GM19035 (cell line): ENCODE measurements around the gene GRIA1.

ENCODE experiments used
- ATAC-seq: cut with Tn5 transposase; IDR thresholded peaks from one replicate; pipeline ENCODE4 v1.9.1; 2021; ENCODE audit not compliant: unreplicated experiment

The GRIA1 gene

DNA sequence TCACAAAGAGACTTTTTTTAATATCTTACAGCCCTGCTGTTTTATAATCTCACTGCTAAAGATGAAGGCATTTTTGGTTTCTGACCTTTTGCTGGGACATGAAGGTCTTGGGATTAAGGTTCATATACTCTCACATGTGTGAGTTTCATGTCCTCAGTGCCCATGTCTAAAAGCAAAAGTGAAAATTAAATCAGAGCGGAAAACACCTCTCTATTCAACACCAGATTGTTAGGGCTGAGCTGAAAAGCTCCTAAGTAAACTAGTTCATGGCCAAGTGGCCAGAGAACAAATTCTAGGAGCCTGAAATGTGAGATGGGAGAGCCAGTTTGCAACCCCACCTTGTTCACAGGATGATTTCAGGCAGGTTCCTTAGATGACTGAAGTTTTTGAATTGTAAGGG is 110.9 kb downstream of the GRIA1 start:
- ATAC-seq: peak; percentile 84

DNA sequence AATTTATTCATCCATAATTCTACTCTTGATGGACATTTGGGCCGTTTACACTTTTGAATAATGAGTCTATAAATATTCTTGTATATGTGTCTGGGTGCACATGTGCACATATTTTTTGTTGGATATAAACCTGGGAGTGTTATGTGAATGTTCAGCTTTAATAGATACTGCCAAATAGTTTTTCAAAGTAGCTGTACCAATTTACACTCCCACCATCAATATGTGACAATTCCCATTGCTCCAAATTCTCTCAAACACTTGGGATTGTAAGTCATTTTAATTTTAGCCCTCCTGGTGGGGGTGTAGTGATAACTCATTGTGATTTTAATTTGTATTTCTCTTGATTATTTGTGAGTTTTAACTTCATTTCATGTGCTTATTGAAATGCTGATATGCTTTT is 114.9 kb downstream of the GRIA1 start:
- no peak for ATAC-seq

DNA sequence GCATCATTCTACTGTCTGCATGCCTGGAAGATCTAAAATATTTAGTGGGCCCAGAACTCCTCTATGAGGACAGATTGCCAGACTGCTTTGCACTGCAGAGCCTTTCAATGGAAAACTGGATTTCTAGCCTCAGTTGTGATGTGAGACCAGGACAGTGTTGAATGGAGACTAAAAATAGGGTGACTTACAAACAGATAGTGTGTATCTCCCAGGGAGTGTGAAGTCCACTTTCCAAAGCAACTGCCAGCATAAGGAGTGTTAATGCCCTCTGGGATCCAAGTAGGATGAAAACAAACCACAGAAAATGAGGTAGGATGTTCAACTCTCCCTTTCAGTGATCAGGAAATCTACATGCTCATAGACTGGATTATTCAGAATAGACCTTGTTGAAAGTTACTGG is 119.5 kb downstream of the GRIA1 start:
- no peak for ATAC-seq

DNA sequence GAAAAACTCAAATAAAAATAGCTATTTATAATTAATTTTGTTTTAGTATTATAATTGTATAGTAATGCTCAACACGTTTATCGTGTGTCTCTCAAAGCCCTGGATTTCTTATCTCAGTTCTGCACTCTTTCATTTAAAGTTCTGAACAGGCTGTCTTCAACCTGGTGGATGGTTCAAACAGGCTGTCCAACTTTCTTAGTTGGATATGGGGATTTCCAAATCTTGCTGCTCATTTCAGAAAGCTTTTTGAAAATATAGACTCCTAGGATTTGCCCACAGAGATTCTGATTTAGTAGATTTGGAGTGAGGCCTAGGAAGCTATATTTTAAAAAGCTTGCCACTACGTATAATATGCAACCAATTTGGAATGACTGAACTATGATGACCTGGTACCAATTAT is 120.3 kb downstream of the GRIA1 start:
- ATAC-seq: no peak

DNA sequence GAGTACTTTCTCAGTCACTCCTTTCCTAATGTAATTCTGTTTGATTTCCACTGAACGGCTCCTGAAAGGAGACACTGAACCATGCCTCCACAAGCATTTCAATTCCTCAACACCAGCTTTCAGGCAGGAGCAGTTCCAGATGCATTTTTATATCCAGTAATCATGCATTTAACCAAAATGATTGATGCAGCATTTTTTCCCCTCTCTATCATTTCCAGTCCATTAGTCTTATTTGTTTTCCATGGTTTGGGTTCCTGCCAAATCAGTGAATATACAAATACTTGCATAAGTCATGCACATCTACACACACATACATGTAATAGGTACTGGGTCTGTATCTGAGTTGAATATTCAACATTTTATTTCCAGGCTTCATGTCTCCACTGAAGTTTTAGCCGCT is 122.7 kb downstream of the GRIA1 start:
- ATAC-seq: no peak

DNA sequence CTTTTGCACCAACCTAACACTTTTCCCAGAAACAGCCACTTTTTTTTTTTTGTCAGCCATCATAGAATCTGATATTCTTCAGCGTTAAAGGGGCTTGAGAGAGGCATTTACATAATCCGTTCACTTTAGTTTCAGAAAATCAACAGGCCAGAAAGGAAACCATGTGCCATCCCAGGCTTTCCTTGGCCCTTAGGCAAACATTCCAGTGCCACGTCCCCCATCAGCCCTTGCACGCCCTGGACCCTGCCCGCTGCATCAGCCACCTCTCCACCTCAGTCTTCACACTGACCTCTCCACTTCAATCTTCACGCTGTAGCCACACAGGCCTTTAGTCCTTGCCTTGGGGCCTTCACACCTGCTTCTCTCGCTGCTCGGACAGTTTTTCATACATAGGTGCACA is 123.2 kb downstream of the GRIA1 start:
- no peak for ATAC-seq

DNA sequence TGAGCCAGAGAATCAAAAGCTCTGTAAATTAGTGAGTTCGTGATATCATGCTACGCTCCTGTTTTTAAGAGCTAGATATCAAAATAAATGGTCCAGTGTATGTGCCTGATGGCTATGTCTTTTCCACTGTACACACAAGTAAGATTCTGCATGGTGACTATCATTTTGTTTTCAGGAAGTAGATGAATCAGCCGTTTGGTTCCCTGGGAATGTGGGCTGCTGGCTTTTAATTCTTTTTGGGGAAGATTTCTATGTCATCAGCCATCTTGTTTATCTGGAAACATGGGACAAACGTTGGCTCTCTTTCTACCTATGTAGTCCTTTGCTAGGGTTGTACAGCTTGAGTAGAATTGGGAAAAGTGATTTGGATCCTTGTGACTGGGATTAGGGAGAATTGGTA is 126.7 kb downstream of the GRIA1 start:
- no peak for ATAC-seq

DNA sequence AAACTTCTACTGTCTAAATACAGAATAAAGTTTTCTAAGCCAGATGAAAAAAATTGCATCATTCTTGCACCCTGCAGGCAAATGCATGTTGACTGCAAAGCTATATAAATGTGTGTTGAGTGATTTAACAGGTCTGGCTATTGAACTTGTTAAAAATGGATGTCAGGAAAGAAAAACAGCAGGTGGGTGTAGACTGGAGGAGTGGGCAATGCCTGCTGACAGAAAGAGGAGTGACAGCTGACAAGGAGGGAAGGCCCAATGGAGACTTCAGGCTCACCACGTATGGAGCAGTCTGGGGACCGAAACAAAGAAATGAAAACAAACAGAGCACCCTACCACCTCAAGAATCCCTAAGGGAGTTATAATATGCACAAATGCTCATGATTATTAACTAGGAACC is 127.8 kb downstream of the GRIA1 start:
- no peak for ATAC-seq

DNA sequence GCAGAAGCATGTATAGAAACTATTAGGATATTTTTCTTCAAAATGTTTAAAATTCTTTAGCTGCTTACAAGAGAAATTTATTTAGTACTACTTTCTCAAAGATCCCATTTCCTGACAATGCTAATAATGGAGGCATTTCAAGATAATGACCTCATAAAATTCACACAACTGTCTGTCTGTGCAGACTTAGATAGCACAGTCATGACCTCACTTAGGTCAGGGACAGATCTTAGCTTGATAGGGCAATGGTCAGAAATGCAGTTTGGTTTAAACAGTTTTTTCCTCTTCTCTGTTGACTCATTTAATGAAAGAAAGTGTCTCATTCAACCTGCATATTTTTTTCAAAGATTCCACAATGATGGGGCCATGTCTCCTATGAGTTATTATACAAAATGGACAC is 128.4 kb downstream of the GRIA1 start:
- ATAC-seq: no peak

DNA sequence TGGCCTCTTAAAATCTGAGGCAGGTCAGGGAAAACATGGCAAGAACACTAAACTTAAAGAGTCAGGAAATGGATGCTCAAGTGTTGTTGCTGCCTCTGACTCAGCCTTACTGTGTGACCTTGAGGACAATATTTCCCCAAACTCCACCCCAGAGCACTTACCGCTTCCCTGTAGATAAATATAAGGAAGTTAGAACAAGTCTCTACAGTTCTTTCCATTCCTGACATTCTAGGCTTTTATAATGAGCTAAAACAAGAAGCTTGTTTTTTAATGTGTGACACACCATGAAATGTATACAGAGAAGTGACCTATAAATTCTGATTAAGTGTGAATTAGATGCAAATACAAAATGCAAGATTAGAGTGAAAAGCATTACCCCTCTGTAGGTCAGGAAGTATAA is 129.3 kb downstream of the GRIA1 start:
- ATAC-seq: no peak

DNA sequence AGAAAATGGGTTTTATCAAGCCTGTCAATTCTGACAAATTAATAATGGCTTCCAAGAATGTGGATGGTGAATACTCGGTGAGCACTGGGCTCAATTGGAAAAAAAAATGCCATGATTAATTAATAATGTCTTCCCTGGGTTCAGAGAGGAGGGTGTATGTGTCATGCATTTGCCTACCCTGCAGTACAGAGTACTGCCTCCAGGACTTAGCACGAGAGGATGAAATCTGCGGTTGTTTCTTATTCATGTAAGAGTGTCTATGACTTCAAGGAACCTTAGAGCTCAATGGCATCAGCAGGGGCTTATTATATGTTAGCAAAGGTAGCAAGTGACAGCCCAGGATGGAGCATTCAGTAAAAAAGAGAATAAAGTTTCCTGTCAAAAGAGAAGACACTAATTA is 132.7 kb downstream of the GRIA1 start:
- ATAC-seq: no peak

DNA sequence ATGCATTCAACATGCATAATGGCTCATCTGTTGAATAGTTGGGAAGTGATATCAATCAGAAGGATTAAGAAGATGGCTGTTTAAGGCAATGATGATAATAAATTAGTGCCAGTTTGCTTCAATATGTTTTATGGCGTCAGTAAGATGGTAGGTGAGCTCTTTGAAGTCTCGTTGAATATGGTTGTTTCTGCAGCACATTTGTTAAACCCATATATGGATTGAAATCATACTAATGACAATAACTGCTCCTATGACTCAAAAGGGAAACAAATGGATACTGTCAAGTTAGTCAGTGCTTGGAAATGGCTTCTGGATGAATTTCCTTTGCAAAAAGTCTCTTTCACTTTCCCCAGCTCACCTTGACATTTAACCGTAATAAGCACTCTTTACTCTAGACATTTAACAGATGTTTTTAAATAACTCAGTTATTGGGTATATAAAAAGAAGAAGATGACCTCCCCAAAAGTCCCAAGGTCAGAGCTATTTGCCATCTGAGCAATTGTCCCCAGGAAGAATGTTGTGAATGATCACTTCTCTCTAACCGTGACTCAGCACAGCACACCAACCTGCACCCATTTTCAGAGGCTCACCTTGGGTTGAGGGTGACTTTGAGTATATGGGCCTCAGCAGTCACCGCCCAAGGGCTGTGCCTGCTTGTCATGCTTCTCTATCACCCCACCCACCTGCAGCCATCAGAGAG is 133.4 kb downstream of the GRIA1 start:
- ATAC-seq: no peak

DNA sequence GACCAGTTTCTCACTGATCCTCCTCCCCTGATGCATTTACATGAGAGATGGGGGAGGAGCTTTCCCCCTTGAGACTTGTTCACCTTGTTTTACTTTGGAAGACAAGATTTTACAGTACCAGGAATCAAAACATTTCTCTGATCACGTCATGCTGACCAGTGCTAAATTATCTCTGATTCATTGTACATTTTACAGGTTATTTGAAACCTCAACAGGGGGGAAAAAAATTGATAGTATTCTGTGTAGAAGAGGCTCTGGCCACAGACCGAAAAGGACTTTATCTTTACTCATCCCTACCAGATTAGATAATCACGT is 133.9 kb downstream of the GRIA1 start:
- ATAC-seq: no peak

DNA sequence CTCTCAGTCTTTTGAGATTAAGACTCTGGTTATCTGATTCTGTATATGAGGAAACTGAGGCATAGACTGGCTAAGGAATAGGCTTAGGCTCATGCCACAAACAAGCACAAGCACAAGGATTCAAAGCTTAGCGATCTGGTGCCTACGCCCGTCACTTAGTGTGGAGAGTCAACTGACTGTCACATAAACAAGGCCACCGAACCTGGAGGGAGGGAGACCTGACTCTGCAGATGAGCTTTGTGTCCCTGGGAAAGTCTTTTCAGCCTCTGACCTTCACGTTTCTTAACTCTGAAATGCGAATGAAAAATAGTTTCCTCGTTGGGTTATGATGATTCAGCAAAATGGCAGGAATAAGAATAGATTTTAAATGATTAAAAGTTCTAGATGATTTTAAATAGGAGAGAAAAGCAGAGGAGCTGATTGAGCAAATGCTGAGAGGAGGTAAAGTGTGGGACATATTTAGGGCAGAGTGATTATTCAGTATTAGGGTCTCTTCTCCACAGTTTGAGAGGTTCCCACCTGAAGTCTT is 135.4 kb downstream of the GRIA1 start:
- ATAC-seq: no peak

DNA sequence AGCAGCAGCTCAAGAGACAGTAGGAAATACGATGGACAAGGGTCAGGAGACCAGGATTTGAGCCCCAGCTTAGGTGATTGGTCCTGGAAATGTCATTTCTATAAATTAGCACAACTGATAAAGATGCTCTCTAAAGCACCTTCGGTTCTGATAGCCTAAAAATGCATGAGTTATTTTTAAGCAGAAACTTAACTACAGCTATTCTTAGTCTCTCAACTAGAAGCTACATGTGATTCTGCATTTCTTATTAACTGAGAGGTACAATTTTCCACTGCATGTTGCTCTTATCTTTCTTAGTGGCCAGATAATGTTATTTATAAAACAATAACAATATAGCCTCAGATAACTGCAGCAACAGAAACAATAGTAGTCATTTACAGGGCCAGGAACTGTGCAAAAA is 136.4 kb downstream of the GRIA1 start:
- no peak for ATAC-seq

DNA sequence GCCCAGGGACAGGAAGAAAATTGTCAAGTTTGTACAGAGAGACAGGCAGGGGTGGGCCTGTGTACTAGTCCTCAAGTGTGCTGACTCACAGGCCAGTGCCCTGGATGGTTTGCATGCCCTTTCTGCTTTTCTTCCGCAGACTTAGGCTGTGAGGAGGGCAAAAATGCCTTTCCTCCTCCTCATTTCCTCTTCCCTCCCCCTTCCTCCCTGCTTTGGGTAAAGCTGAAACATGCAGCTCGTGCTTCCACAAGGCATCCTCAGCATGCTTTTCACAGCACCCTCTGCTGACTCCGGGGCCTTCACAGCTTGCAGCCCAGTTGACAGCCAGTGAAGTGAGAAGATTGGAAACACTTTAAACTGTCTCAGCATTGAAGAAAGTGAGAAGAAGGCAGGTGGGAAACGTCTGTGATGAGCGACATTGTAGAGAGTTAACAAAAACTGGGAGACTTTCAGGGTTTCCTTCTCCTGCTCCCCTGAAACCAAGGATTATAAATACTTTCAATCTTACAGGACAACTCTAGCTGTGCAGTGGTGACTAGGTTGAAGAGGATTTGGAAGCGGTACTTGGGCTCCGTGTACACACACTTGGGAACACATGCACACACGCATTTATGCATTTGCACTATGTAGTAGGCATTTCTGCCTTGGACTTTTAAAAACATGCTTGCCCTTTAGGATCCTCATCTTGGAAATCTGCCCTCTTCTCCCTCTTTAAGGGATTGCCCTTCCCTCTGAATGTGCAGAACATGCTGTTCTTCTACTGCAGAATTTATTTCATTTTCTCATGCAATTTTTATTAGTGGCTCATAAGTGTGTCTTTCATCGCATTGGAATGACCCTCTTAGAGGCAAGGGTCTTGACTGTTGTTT is 138.8 kb downstream of the GRIA1 start:
- no peak for ATAC-seq

DNA sequence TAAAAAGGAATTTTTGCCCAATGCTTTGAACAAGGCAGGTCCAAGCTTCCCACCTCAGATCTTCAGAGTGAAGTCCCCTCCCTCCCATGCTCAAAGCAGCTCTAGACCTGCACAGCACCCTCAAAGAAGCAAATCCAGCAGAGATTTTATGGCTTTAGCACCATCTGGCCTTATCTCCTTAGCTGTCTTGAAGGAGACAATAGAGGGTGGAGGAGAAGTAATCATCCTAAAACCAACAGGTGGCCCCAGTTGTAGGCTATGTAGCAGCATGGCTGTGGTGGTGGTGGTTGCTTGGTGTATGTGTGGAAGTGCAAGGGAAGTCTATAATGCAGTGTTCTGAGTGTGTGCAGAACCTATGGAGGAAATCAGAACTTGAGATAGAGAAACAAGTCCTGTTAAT is 140.1 kb downstream of the GRIA1 start:
- no peak for ATAC-seq

DNA sequence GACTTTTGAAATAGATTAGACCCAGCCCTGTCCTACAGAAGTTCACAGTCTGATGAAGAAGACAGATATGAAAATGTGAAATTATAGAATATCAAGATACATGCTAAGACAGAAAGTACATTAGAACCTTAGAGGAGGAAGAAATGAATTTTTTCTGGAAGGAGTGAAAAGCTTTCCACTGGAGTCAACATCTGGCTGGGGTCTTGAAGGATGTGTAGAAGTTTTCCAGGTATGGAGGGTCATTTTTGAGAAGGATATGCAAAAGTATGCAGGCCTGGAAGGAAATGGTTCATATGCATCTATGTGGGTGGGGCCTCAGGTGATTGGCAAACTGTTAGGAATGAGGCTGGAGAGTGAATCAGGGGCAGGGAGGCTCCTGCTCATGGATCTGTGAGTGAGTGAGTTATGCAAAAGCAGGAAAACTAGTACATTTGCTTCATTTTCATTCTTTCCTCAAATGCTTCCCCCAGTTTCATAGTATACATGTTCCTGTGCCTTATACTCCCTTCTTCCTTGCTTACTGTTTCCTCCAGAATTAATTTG is 142.3 kb downstream of the GRIA1 start:
- ATAC-seq: no peak

DNA sequence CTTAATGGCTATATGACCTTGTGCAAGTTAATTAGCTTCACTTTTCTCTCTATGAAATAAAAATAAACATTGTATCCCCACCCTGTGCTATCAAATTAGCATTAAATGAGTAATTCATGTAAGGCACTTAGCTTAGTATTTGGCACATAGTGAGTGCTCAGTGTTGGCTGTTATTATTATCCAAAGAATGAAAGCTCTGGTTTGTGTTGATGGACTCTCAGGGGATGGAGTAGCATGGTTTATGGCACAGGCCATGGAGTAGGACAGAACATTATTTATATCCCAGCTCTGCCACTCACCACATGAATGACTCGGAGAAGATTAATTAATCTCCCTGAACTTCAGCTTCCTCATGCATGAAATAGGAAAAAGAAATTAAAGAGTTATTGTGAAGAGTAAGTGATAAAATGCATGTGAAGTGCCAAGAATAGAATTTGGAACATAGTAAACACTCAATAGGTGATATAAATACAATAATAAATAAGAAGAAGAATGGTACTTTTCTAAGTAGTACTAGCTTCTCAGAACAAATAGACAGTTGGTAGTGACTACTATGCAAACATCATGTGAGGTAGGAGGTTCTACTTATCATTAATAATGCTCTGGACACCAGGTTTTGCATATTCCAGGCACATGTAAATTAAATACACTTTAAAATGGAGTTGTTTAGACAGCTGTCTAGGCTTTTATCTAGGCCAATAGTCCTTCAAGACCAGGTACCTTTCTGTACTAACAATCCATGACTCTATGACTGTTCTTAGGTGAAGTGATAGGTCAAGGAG is 146.4 kb downstream of the GRIA1 start:
- ATAC-seq: no peak

DNA sequence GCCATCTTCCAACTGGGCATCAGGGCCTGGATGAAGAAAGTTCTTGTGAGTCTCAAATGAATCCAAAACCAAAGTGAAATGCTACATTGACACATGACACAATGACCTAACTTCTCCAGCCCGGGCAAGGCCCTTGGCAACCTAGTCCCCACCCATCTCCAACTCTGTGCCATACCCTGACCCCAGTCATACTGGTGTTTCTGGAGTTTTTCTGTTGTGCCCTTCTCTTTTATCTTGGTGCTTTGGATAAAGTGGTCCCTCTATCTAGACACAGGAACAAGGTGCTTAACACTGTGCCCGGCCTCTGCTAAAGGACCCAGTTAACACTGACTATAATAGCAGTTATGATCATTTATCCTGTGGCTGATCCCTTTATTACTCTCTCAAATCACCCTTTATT is 149.8 kb downstream of the GRIA1 start:
- no peak for ATAC-seq

DNA sequence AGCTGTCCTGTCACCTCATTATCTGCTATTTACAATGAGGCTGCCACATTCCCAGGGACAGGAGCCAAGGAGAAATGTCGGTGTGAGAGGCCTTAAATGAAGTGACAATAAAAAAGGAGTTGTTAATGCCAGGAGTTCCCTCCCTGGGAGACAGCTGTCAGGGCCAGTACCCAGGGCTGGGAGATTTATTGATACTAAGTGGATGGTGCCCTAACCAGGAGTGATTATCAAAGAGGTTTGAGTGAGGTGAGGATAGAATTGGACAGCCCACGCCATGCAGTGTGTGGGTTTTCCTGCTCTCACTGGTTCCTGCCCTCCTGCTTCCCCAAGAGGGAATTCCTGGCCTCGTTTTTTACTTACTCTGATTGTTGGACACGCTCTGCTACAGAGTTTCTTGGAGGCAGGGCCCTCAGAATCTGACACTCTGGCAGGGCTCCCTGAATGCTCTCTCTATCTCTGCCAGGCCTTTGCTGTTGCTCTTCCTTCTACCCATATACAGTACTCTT is 150.8 kb downstream of the GRIA1 start:
- ATAC-seq: no peak
